Mesothelial cell of epicardium (in vitro differentiated cells): ENCODE results near the gene ST14. TPM values are rescaled to one million over a fixed set of nuclear protein-coding genes. Genes with fewer than 3 reads are reported as not detected.

Experiments used
- DNase-seq, 2 experiments: peaks; one replicate each; pipeline ENCODE4 v3.0.0; 2021; ENCODE audit warnings: low spot score in 2 of 2; ENCODE audit not compliant: unreplicated experiment in 2 of 2
- H3K27ac Mint-ChIP-seq: 2 replicates; pipeline ENCODE4 v1.8.0; 2021; ENCODE audit warnings: mixed read lengths
- H3K27me3 Mint-ChIP-seq: 2 replicates; pipeline ENCODE4 v1.8.0; 2021; ENCODE audit warnings: low read depth, mixed read lengths
- H3K36me3 Mint-ChIP-seq: 2 replicates; pipeline ENCODE4 v1.8.0; 2021; ENCODE audit warnings: mixed read lengths
- H3K4me1 Mint-ChIP-seq: 2 replicates; pipeline ENCODE4 v1.8.0; 2021; ENCODE audit warnings: mixed read lengths
- H3K4me3 Mint-ChIP-seq: 2 replicates; pipeline ENCODE4 v1.8.0; 2021; ENCODE audit warnings: mild to moderate bottlenecking, moderate library complexity, mixed read lengths
- H3K9me3 Mint-ChIP-seq: 2 replicates; pipeline ENCODE4 v1.8.0; 2021; ENCODE audit warnings: mixed read lengths
- CTCF ChIP-seq: fragments of 200-600 bp; sonication (generic); IDR thresholded peaks from one replicate; pipeline ENCODE4 v1.5.0; 2021; ENCODE audit warnings: antibody characterized with exemption; ENCODE audit not compliant: unreplicated experiment
- total RNA-seq: library from RNA; stranded (reverse); gene quantifications from 3 replicates; pipeline ENCODE4 v1.2.1, GENCODE V29; 2021

ST14 gene
- total RNA-seq, 1 donor from 2014 or later: 39.6 TPM

- no peak for DNase-seq
- no peak overlapping the region for H3K27ac Mint-ChIP-seq
- TF ChIP-seq CTCF: no peak
- H3K4me1 Mint-ChIP-seq: peaks cover 2% of the 10 kb centered on the region
- peaks cover 7% of the 10 kb centered on the region for H3K36me3 Mint-ChIP-seq
- H3K4me3 Mint-ChIP-seq: no peak overlapping the region
- H3K27me3 Mint-ChIP-seq: no peaks in the 10 kb centered on the region
- no peaks in the 10 kb centered on the region for H3K9me3 Mint-ChIP-seq
Observed at GRCh38 chr11:130150790-130151189, 8.8 kb upstream of the ST14 start.

- H3K27ac Mint-ChIP-seq: no peak overlapping the region
- no peaks in the 10 kb centered on the region for H3K9me3 Mint-ChIP-seq
- H3K4me3 Mint-ChIP-seq: no peak overlapping the region
- H3K4me1 Mint-ChIP-seq: peaks cover under 1% of the 10 kb centered on the region
- no peak for DNase-seq
- peaks cover 7% of the 10 kb centered on the region for H3K36me3 Mint-ChIP-seq
- H3K27me3 Mint-ChIP-seq: no peaks in the 10 kb centered on the region
- no peak for TF ChIP-seq CTCF
Observed at GRCh38 chr11:130151196-130151595, 8.4 kb upstream of the ST14 start.

- Mint-ChIP-seq H3K9me3 (no peaks in the 10 kb centered on the region), H3K4me1 (peaks cover 15% of the 10 kb centered on the region), H3K36me3 (no peaks in the 10 kb centered on the region), H3K27ac (no peak overlapping the region), H3K27me3 (peaks cover 37% of the 10 kb centered on the region), H3K4me3 (no peak overlapping the region)
- no peak for DNase-seq
- no peak for TF ChIP-seq CTCF
Observed at GRCh38 chr11:130156108-130157022, 3.2 kb upstream of the ST14 start.

- Mint-ChIP-seq H3K4me3 (no peak overlapping the region), H3K27ac (no peak overlapping the region), H3K9me3 (no peaks in the 10 kb centered on the region), H3K27me3 (peaks cover 42% of the 10 kb centered on the region), H3K36me3 (no peaks in the 10 kb centered on the region), H3K4me1 (peaks cover 19% of the 10 kb centered on the region)
- TF ChIP-seq CTCF: no peak
- no peak for DNase-seq
Observed at GRCh38 chr11:130157101-130157500, 2.5 kb upstream of the ST14 start.

GRCh38 chr11:130157840-130158239, 1.7 kb upstream of the ST14 start:
- Mint-ChIP-seq H3K9me3 (no peaks in the 10 kb centered on the region), H3K27ac (no peak overlapping the region), H3K4me1 (peaks cover 19% of the 10 kb centered on the region), H3K36me3 (no peaks in the 10 kb centered on the region), H3K4me3 (no peak overlapping the region), H3K27me3 (peaks cover 44% of the 10 kb centered on the region)
- no peak for DNase-seq
- TF ChIP-seq CTCF: no peak
